HUES6 (cell line): ENCODE results near the gene PDK2.
A peak's percentile ranks its signal among the peaks of the same experiment; 100 is the strongest.

Experiments
- H3K27ac ChIP-seq: 2 replicates; pipeline ENCODE4 v1.7.0; 2013; ENCODE audit warnings: low read depth, mild to moderate bottlenecking, low read length, inconsistent platforms
- H3K27me3 ChIP-seq: 2 replicates; pipeline ENCODE4 v1.6.1; 2013; ENCODE audit warnings: low read length; ENCODE audit not compliant: control insufficient read depth, insufficient read depth
- H3K36me3 ChIP-seq: 2 replicates; pipeline ENCODE4 v1.6.1; 2013; ENCODE audit warnings: low read length; ENCODE audit not compliant: control insufficient read depth, insufficient read depth
- H3K4me1 ChIP-seq: 2 replicates; pipeline ENCODE4 v1.6.1; 2013; ENCODE audit warnings: low read length; ENCODE audit not compliant: control insufficient read depth, insufficient read depth
- H3K4me3 ChIP-seq: 2 replicates; pipeline ENCODE4 v1.5.1; 2013; ENCODE audit warnings: low read depth, low read length
- H3K9ac ChIP-seq: one replicate; pipeline ENCODE4 v1.6.1; 2013; ENCODE audit warnings: mild to moderate bottlenecking, low read length
- H3K9me3 ChIP-seq: 2 replicates; pipeline ENCODE4 v1.6.1; 2013; ENCODE audit warnings: low read depth, low read length; ENCODE audit not compliant: control insufficient read depth, insufficient read depth

PDK2 gene

GRCh38 chr17:50154604-50155003 lies 59.5 kb downstream of the PDK2 start:
- Histone ChIP-seq H3K9me3 (no peaks in the 10 kb centered on the region), H3K4me3 (no peak overlapping the region), H3K4me1 (peaks cover 14% of the 10 kb centered on the region), H3K9ac (no peak overlapping the region), H3K27ac (no peak overlapping the region), H3K36me3 (no peaks in the 10 kb centered on the region), H3K27me3 (peaks cover 9% of the 10 kb centered on the region; the same call in 1 of the 2 replicates)

- peaks cover 3% of the 10 kb centered on the region; the same call in 1 of the 2 replicates for H3K27me3 ChIP-seq
- no peak overlapping the region for H3K4me3 ChIP-seq
- no peaks in the 10 kb centered on the region for H3K36me3 ChIP-seq
- H3K27ac ChIP-seq, result no peak overlapping the region
- H3K9me3 ChIP-seq, result no peaks in the 10 kb centered on the region
- no peak overlapping the region for H3K9ac ChIP-seq
- peaks cover 14% of the 10 kb centered on the region for H3K4me1 ChIP-seq
Measured at GRCh38 chr17:50155115-50155819, 60.1 kb downstream of the PDK2 start.

- Histone ChIP-seq H3K4me1 (peaks cover 17% of the 10 kb centered on the region), H3K4me3 (no peak overlapping the region)
Measured at GRCh38 chr17:50157891-50158290, 62.7 kb downstream of the PDK2 start.

GRCh38 chr17:50161023-50161910 lies 66.1 kb downstream of the PDK2 start:
- H3K27ac ChIP-seq, result no peak overlapping the region
- H3K9me3 ChIP-seq, result no peaks in the 10 kb centered on the region
- H3K9ac ChIP-seq, result peak overlapping the region; percentile 7
- H3K27me3 ChIP-seq, result peaks cover 5% of the 10 kb centered on the region; the same call in 1 of the 2 replicates
- H3K36me3 ChIP-seq, result no peaks in the 10 kb centered on the region
- peaks cover 21% of the 10 kb centered on the region for H3K4me1 ChIP-seq
- H3K4me3 ChIP-seq, result peak overlapping the region; percentile 64

More at GRCh38 chr17:50157891-50158290, 62.7 kb downstream of the PDK2 start:
- Histone ChIP-seq H3K9me3 (no peaks in the 10 kb centered on the region), H3K27ac (no peak overlapping the region), H3K27me3 (peaks cover 5% of the 10 kb centered on the region; the same call in 1 of the 2 replicates), H3K9ac (no peak overlapping the region), H3K36me3 (no peaks in the 10 kb centered on the region)
